ENCODE results near the gene C9orf50.

DNA sequence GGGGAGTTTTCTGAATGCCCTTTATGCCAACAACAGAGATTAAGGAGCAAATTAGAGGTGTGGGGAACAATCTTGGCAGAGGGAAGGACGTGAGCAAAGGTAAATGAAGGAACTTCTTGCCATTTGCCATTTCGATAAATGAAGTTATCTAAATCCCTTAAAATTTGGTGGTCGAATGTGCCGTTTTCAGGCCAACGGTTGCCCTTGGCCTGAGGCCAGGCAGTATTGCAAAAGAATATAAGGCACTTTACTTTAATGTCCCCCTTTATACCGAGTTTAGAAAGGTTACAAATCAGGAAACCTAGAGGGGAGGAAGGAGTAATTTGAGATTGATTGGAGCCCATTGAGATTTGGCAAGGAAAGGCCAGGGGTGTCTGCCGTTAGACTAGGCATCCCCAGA lies 26.3 kb downstream of the C9orf50 start:
- TF ChIP-seq, protein P1, sequence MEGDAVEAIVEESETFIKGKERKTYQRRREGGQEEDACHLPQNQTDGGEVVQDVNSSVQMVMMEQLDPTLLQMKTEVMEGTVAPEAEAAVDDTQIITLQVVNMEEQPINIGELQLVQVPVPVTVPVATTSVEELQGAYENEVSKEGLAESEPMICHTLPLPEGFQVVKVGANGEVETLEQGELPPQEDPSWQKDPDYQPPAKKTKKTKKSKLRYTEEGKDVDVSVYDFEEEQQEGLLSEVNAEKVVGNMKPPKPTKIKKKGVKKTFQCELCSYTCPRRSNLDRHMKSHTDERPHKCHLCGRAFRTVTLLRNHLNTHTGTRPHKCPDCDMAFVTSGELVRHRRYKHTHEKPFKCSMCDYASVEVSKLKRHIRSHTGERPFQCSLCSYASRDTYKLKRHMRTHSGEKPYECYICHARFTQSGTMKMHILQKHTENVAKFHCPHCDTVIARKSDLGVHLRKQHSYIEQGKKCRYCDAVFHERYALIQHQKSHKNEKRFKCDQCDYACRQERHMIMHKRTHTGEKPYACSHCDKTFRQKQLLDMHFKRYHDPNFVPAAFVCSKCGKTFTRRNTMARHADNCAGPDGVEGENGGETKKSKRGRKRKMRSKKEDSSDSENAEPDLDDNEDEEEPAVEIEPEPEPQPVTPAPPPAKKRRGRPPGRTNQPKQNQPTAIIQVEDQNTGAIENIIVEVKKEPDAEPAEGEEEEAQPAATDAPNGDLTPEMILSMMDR (IDR thresholded peaks at IDR 0.05) = no peak
- no peak for TF ChIP-seq POLR2A (IDR thresholded peaks at IDR 0.05)
